VCaP (cell line): ENCODE data around the gene ADAMTS20.

Experiments
- H3K27ac ChIP-seq: fragments of 450-650 bp; 2 replicates; pipeline ENCODE4 v1.5.1; 2017
- CTCF ChIP-seq: fragments of 450-650 bp; conservative IDR thresholded peaks from 2 replicates; pipeline ENCODE4 v1.5.1; 2017; ENCODE audit warnings: mild to moderate bottlenecking, moderate library complexity

ADAMTS20 gene

GRCh38 chr12:43480591-43480990, 71.4 kb downstream of the ADAMTS20 start:
- TF ChIP-seq CTCF = no peak
- H3K27ac ChIP-seq = no peak overlapping the region

- no peak for TF ChIP-seq CTCF
- H3K27ac ChIP-seq = no peak overlapping the region
These were observed 89.3 kb downstream of the ADAMTS20 start for GRCh38 chr12:43462741-43463140.

- H3K27ac ChIP-seq = no peak overlapping the region
- no peak for TF ChIP-seq CTCF
These were observed 89.9 kb downstream of the ADAMTS20 start for GRCh38 chr12:43462080-43462479.

- TF ChIP-seq CTCF = no peak
- no peak overlapping the region for H3K27ac ChIP-seq
These were observed 92.7 kb downstream of the ADAMTS20 start for GRCh38 chr12:43459285-43459684.

- no peak overlapping the region for H3K27ac ChIP-seq
- TF ChIP-seq CTCF = no peak
These were observed 98.2 kb downstream of the ADAMTS20 start for GRCh38 chr12:43453761-43454160.

- no peak overlapping the region for H3K27ac ChIP-seq
- TF ChIP-seq CTCF = peak; percentile 94
These were observed 107.0 kb downstream of the ADAMTS20 start for GRCh38 chr12:43444940-43445564.

- TF ChIP-seq CTCF = no peak
- no peak overlapping the region for H3K27ac ChIP-seq
These were observed 115.4 kb downstream of the ADAMTS20 start for GRCh38 chr12:43436597-43436996.
